ENCODE measurements around the gene IL32. TPM values are rescaled to one million over a fixed set of nuclear protein-coding genes. Genes with fewer than 3 reads are reported as not detected.

The IL32 gene
- total and polyA plus RNA-seq, 9 of the 15 experiments (the other 6 are each of a cell fraction or from before 2014, with no cell fraction given) = 0.21 to 2.2 (median 0.37) TPM; not detected in 3

DNA sequence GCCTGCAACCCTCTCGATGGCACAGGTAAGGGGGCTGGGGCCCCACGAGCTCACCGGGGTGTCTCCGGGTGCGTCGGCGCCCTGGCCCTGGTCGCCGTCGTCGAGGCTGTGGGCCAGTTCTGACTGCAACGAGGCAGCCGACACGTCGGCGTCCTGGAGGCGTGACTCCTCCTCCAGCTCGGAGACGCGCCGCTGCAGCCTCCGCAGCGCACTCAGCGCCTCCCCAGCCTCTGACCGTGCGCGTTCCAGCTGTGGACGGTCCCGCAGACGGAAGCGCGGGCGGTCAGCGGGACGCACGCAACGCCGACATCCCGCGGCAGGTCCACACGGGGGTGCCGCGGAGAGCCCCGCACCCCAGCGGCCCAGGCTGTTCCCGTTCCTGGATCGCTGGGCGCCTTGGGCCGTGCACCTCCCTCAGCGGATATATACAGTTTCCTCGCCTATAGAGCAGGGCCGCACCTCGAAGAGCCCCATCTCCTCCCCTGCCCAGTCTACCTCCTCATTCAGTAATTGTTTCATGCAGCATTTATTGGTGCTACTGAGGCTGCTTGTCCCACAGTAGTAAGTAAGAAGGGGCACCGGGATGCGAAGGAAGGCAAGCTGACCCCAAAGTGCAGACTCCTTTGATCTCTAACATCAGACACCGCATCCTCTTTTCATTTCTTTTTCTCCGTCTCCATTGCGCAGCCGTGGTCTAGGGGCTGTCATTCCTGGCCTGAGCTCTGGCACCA is 35.8 kb upstream of the IL32 start (continued):
- TF ChIP-seq JUNB (CRISPR knock-in tag; conservative IDR thresholded peaks at IDR 0.05) = no peak
- TF ChIP-seq, protein P1, sequence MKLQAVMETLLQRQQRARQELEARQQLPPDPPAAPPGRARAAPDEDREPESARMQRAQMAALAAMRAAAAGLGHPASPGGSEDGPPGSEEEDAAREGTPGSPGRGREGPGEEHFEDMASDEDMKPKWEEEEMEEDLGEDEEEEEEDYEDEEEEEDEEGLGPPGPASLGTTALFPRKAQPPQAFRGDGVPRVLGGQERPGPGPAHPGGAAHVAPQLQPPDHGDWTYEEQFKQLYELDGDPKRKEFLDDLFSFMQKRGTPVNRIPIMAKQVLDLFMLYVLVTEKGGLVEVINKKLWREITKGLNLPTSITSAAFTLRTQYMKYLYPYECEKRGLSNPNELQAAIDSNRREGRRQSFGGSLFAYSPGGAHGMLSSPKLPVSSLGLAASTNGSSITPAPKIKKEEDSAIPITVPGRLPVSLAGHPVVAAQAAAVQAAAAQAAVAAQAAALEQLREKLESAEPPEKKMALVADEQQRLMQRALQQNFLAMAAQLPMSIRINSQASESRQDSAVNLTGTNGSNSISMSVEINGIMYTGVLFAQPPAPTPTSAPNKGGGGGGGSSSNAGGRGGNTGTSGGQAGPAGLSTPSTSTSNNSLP (IDR thresholded peaks at IDR 0.05; ENCODE audit: borderline replicate concordance, low read depth, low read length) = no peak
- no peak for TF ChIP-seq ZNF232 (CRISPR knock-in tag; IDR thresholded peaks at IDR 0.05)
- no peak for TF ChIP-seq NFYB (IDR thresholded peaks at IDR 0.05; ENCODE audit: extremely low read depth, insufficient read length)
- TF ChIP-seq FOXP4 (CRISPR knock-in tag; IDR thresholded peaks at IDR 0.05; ENCODE audit: borderline replicate concordance) = no peak
- TF ChIP-seq KDM5B (IDR thresholded peaks at IDR 0.05; ENCODE audit: insufficient replicate concordance, low read depth, low read length) = peak; percentile 53
- TF ChIP-seq PRPF4 (IDR thresholded peaks at IDR 0.05; ENCODE audit: insufficient read depth, low read depth, low read length, poor library complexity, severe bottlenecking) = no peak
- peak; percentile 77 to 83 for TF ChIP-seq E2F6 (IDR thresholded peaks at IDR 0.05; ENCODE audit: borderline replicate concordance in 1 of 2, extremely low read depth in 1 of 2, insufficient read depth in 1 of 2, insufficient read length in 1 of 2, low read depth in 1 of 2, low read length in 1 of 2, poor library complexity in 1 of 2, severe bottlenecking in 1 of 2)
- TF ChIP-seq KLF6 (CRISPR knock-in tag; IDR thresholded peaks at IDR 0.05; ENCODE audit: borderline replicate concordance) = no peak
- TF ChIP-seq ZNF212 (CRISPR knock-in tag; IDR thresholded peaks at IDR 0.05) = no peak
- peak; percentile 61 for TF ChIP-seq EGR1 (conservative IDR thresholded peaks at IDR 0.05)
- TF ChIP-seq, protein P2, sequence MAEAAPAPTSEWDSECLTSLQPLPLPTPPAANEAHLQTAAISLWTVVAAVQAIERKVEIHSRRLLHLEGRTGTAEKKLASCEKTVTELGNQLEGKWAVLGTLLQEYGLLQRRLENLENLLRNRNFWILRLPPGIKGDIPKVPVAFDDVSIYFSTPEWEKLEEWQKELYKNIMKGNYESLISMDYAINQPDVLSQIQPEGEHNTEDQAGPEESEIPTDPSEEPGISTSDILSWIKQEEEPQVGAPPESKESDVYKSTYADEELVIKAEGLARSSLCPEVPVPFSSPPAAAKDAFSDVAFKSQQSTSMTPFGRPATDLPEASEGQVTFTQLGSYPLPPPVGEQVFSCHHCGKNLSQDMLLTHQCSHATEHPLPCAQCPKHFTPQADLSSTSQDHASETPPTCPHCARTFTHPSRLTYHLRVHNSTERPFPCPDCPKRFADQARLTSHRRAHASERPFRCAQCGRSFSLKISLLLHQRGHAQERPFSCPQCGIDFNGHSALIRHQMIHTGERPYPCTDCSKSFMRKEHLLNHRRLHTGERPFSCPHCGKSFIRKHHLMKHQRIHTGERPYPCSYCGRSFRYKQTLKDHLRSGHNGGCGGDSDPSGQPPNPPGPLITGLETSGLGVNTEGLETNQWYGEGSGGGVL (CRISPR knock-in tag; IDR thresholded peaks at IDR 0.05) = no peak
- TF ChIP-seq, protein P3, sequence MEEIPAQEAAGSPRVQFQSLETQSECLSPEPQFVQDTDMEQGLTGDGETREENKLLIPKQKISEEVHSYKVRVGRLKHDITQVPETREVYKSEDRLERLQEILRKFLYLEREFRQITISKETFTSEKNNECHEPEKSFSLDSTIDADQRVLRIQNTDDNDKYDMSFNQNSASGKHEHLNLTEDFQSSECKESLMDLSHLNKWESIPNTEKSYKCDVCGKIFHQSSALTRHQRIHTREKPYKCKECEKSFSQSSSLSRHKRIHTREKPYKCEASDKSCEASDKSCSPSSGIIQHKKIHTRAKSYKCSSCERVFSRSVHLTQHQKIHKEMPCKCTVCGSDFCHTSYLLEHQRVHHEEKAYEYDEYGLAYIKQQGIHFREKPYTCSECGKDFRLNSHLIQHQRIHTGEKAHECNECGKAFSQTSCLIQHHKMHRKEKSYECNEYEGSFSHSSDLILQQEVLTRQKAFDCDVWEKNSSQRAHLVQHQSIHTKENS (CRISPR knock-in tag; IDR thresholded peaks at IDR 0.05) = no peak
- TF ChIP-seq RBBP5 (IDR thresholded peaks at IDR 0.05; ENCODE audit: borderline replicate concordance, insufficient read depth, low read length, poor library complexity, severe bottlenecking) = peak; percentile 45
- no peak for TF ChIP-seq ZNF830 (CRISPR knock-in tag; IDR thresholded peaks at IDR 0.05)
- TF ChIP-seq XRCC5 (IDR thresholded peaks at IDR 0.05; ENCODE audit: low read depth, low read length) = no peak
- no peak for TF ChIP-seq ZNF77 (CRISPR knock-in tag; IDR thresholded peaks at IDR 0.05)
- TF ChIP-seq ZFP30 (CRISPR knock-in tag; IDR thresholded peaks at IDR 0.05; ENCODE audit: borderline replicate concordance) = no peak
